NT2/D1 (cell line): ENCODE results near the gene TMEM183A.

ENCODE experiments used
- SUZ12 ChIP-seq: IDR thresholded peaks from 2 replicates; pipeline ENCODE4 v1.6.1; 2011; ENCODE audit not compliant: insufficient read length, insufficient read depth; ENCODE audit errors: extremely low read depth
- YY1 ChIP-seq: IDR thresholded peaks from 2 replicates; pipeline ENCODE4 v1.6.1; 2011; ENCODE audit not compliant: insufficient read length, insufficient read depth
- ZNF274 ChIP-seq: IDR thresholded peaks from 2 replicates; pipeline ENCODE4 v1.6.1; 2011; ENCODE audit warnings: mild to moderate bottlenecking, low read depth, low read length

GRCh38 chr1:203036537-203036936 is 29.4 kb downstream of the TMEM183A start:
- TF ChIP-seq YY1 = no peak
- no peak for TF ChIP-seq ZNF274
- TF ChIP-seq SUZ12 = no peak
